T-helper 1 cell treated with Interleukin-12 subunit alpha and Interleukin-12 subunit beta and Interleukin-4 antibody, amounts not matched to agents 30 ng/mL and 1 ng/mL, for 36 hours (primary cell): ENCODE measurements around the gene PBX3. TPM values are rescaled to one million over a fixed set of nuclear protein-coding genes. Genes with fewer than 3 reads are reported as not detected.
"Not testable (repeated sequence)": the region's sequence is repeated elsewhere in the genome, so short reads cannot be mapped to it uniquely, and the experiment has no call there.

Experiments
- intact Hi-C: fragments of 100-400 bp; cut with micrococcal nuclease; formaldehyde crosslinking; loops from one replicate; pipeline ENCODE4 v1.15.1; 2024
- total RNA-seq: library from RNA; stranded (reverse); gene quantifications from 2 replicates; pipeline ENCODE4 v1.2.3, GENCODE V29; 2022

Gene PBX3
- total RNA-seq, 1 donor from 2014 or later: 14.6 TPM

DNA sequence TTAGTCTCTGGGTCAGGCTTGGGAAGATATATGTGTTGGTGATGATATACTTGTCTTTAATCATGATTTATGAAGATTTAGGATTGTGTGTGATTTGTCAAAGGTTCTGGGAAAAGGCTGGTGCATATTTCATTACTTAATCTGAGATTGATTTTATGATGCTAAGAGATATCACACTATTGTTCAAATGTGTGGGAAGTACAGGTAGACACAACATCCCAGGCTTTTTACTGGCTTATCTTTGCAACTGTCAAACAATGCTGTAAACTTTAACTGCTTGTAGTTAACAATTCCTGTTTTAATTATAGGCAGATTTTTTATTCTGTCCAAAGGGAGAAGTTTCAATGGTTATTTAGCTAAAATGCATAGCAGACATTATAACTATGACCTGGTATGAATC, 23.9 kb downstream of the PBX3 start:
- intact Hi-C loops: no loop called here

DNA sequence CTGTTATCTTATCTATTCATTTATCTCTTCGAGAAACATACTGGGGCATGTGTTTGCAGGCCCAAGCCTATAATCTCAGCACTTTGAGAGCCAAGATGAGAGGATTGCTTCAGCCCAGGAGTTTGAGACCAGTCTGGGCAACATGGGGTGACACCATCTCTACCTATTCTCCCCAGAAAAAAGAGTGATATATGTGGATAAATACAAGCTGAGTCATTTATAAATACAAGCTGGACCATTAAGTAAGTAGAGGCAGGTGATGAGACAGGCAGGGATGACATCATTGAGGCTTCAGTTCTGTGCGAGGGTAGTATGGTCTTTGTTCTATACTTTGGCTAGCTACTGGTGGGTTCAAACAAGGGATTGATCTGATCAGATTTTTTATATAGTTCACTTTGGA, 25.6 kb downstream of the PBX3 start:
- intact Hi-C loops: no loop called here

DNA sequence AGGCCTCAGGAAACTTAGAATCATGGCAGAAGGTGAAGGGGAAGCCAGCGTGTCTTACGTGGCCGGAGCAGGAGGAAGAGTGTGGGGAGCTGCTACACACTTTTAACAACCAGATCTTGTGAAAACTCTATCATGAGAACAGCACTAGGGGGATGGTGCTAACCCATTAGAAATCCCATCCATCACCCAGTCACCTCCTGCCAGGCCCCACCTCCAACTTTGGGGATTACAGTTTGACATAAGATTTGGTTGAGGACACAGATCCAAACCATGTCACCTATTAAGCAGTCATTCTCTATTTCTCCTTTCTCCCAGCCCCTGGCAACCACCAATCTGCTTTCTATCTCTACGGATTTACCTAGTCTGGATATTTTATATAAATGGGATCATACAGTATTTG, 26.9 kb downstream of the PBX3 start:
- intact Hi-C loops: no loop called here

DNA sequence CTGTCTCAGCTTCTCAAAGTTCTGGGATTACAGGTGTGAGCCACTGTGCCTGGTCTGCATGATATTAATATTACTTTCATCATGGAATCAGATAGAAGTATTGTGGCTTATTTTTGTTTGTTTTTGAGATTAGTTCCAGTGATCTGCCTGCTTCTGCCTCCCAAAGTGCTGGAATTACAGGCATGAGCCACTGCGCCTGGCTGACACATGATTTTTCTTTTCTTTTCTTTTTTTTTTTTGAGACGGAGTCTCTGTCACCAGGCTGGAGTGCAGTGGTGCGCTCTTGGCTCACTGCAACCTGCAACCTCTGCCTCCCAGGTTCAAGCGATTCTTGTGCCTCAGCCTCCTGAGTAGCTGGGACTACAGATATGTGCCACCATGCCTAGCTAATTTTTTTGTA, 29.6 kb downstream of the PBX3 start:
- intact Hi-C loops: not testable (repeated sequence)

DNA sequence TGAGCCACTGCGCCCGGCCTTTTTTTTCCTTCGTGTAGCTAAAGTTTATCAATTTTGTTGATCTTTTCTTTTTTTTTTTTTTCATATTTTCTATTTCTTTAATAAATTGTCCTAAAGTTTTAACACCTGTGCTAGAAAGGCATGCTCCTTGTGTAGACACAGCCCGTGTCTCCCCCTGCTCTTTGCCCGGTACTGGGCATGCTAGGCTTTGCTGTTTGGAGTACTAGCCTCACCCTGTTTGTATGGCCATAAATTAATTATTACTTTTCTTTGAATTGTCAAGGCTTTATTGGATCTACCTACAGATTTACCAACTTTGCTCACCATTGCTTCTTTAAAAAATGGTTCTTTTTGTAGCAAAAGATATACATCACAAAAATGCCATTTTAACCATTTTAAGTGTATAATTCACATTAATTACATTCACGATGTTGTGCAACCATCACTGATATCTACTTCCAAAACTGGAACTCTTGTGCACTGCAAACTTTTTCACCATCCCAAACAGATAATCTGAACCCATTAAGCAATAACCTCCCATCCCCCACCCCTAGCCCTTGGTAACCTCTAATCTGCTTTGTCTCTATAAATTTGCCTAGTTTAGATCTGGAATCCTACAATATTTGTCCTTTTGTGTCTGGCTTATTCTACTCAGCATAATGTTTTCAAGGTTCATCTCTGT, 31.5 kb downstream of the PBX3 start:
- intact Hi-C loops: not testable (repeated sequence)

DNA sequence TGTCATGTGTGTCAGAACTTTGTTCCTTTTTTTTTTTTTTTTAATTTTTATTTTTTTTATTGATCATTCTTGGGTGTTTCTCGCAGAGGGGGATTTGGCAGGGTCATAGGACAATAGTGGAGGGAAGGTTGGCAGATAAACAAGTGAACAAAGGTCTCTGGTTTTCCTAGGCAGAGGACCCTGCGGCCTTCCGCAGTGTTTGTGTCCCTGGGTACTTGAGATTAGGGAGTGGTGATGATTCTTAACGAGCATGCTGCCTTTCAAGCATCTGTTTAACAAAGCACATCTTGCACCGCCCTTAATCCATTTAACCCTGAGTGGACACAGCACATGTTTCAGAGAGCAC, 32.0 kb downstream of the PBX3 start:
- intact Hi-C loops: not testable (repeated sequence)

DNA sequence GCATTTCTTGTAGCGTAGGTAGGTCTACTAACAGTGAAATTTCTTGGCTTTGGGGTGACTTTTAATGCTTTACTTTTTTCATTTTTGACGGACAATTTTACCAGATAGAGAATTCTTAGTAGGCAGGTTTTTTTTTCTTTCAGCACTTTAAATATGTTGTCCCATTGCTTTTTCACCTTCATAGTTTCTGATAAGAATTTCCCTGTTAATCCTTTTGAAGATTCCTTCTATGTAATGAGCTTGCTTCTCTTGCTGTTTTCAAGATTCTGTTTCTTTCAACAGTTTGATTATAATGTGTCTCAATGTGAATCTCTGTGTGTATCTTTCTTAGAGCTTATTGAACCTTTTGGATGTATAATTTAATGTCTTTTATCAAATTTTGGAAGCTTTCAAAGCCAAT, 35.5 kb downstream of the PBX3 start:
- intact Hi-C loops: no loop called here

DNA sequence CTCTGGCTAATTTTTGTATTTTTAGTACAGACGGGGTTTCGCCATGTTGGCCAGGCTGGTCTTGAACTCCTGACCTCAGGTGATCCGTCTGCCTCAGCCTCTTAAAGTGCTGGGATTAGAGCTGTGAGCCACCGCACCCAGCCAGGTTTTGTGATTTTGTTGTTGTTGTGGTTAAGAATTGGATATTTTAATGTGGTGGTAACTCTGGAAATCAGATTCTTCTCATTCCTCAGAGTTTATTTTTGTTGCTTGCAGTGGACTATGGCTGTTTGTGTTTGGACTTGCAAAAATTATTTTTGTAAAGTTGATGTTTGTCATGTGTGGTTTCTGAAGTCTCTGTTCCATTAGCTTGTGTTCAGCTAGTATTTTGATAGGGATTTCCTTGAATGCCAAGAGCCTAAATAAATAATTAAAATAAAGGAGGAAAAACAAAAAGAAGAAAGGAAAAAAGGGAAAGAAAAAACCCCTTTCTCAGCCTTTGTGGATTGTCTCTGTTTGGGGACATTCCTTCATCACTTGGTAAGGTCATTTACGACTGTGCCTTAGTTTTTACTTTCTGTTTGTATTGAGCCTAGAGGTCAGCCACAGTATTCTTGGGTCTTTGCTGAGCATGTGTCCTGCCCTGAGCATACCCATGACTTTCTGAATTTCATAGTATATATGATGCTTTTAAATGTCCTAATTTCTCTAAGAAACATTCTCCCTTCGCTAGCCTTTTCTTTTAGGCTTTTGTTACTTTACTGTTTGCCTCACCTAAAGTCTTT, 37.3 kb downstream of the PBX3 start:
- intact Hi-C loops: no loop called here

DNA sequence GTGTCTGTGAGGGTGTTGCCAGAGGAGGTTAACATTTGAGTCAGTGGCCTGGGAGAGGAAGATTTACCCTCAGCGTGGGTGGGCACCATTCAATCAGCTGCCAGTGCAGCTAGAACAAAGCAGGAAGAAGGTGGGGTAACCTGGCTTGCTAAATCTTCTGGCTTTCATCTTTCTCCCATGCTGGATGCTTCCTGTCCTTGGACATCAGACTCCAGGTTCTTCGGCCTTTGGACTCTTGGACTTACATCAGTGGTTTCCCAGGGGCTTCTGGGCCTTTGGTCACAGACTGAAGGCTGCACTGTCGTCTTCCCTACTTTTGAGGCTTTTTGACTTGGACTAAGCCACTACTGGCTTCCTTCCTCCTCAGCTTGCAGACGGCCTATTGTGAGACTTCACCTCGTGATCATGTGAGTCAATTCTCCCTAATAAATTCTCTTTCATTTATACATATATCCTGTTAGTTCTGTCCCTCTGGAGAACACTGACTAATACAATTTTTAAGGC, 38.1 kb downstream of the PBX3 start:
- intact Hi-C loops: no loop called here

DNA sequence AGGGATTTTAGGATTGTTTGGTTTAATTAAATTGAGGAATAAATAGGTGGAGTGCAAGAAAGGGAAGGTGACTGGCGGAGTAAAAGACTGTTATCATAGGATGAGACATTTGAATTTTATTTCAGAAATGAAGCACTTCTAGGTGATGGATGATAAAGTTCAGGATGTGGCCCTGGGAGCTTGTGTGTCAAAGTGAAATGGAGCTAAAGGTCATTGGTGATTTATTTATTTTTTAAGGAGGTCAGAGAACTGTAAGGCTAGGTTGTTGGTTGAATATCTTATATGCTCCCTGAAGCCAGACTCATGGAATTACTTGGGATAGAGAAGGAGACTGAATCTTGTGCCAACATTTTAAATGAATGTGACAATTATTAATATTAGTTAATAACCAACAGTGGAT, 40.5 kb downstream of the PBX3 start:
- intact Hi-C loops: no loop called here

DNA sequence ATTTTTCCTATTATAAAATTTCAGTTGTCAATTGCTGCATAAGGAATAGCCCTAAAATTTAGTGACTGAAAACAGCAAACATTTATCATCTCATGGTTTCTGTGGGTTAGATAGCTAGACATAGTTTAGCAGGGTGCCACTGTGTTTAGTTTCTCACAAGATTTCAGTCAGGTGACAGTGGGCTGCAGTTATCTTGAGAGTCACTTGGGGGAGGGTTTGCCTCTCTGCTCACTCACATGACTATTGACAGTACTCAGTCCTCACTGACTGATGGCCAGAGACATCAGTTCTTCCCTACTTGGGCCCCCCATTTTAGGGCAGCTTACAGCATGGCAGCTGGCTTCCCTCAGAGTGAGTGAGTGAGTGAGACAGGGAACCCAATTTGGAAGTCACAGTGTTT, 42.0 kb downstream of the PBX3 start:
- intact Hi-C loops: no loop called here

DNA sequence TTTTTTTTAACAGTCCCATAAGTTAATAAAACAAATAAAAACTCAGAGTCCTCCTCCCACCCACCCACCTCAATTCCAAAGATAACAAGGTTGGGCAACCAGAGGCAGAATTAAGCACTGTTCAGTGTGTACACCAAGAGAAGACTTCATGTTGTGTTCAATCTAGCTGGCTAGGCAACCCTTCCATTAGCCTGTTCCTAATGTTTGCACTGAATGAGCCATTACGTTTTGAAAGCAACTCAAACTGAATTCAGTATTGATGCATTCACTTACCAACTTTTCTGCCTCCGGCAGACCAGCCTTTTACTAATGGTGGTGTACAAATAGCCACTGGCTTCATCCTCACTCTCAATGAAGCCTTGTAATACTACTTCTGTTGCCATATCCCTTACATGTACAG, 47.5 kb downstream of the PBX3 start:
- intact Hi-C loops: no loop called here

DNA sequence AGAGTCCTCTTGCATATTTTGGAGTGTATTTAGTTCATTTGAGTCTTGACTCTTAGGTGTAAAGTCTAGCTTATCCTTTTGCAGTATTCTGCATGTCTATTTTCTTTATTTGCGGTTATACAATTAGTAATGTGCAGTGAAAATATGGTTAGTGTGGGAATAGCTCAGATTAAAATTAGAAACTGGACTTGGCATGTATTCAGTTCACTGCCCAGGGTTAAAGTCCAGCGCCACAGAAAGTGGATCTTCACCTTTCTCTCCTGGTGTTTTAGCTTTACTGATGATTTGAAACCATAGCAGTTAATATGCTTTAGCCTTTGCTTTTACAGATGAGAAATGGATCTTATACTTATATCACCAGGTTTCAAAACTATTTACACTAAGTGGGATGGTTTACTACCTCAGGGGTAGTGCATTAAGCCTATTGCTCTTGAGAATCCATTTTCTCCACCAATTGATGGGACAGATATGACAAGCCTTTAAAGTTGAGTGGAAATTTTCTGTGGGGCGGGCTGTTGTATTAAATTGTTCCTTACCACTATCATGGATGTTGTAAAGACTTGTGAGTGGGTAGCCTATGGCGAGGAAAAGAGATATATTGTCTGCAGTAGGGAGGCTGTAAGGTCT, 48.9 kb downstream of the PBX3 start:
- intact Hi-C loops: no loop called here

DNA sequence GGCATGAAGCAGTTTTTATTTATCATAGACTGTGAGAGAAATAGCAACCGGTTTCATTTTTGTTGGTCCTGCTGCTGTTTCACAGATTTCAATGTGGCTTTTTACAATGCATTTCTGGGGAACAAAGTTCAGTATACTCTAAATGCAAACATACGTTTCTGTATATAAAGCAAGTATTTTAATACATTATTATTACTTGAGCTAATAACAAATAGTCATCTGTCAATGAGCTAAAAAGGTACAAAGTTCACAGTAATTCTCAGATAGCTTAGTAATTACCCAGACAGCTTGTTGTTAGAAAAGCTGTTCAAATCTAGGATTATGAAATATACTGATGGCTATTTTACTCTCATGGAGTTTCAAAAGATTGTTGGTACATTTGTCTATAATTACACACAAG, 50.8 kb downstream of the PBX3 start:
- intact Hi-C loops: no loop called here

DNA sequence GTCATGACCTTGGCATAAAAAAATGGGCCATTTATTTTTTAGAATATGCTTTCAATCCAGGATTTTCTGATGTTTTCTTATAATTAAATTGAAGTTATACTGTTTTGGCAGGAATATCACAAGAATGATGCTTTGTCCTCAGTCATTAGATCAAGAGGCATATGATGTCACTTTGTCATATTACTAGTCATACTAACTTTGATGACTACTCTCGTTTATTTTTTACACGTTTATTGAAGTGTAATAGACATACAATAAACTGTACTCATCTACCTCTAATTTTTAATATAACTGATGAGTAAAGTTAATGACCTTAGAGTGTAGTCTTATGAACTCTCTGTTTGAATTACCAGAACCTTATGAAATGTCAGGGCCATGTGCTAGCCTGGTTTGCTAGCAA, 56.4 kb downstream of the PBX3 start:
- intact Hi-C loops: no loop called here

DNA sequence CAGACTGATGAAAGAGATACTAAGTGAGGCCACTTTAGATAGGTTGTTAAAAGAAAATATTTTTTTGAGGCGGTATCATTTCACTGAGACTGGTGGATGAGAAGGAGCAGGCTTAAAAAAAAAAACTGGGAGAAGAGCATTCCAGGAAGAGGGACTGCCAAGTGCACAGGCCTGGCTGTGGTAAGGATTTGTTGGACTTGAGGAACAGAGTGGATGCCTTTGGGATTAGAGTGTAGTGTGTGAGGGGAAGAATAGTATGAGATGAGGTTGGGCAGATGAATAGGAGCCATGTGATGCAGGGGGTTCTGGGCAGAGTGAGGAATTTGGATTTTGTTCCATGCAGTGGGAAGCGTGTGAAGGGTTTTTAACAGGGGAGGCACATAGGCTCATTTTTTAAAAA, 57.9 kb downstream of the PBX3 start:
- intact Hi-C loops: no loop called here

DNA sequence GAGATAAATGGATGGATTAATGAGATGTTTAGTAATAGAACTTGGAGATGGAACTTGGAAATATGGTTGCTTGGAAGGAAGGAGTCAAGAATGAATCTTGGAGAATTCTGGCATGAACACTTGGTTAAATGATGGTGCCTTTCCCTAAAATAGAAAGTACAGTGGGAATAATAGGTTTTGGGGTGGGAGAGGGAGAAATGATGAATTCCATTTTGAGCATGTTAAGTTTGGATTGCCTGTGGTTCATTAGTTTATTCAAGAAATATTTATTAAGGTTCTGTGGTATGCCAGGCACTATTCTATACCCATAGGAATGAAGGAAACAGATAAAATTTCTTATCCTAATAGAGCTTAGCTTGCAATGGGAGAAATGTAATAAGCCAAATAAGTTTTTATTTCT, 58.4 kb downstream of the PBX3 start:
- intact Hi-C loops: no loop called here

DNA sequence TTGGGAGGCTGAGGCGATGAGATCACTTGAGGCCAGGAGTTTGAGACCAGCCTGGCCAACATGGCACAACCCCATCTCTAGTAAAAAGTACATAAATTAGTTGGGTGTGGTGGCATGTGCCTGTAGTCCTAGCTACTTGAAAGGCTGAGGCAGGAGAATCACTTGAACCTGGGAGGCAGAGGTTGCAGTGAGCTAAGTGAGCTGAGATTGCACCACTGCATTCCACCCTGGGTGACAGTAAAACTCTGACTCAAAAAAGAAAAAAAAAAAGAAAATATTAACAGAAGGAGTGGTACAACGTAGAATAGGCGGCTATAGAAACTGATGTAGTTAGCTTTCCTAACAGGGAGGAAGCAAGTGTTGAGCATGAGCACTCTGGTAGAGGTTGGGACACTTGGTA, 59.9 kb downstream of the PBX3 start:
- intact Hi-C loops: no loop called here

DNA sequence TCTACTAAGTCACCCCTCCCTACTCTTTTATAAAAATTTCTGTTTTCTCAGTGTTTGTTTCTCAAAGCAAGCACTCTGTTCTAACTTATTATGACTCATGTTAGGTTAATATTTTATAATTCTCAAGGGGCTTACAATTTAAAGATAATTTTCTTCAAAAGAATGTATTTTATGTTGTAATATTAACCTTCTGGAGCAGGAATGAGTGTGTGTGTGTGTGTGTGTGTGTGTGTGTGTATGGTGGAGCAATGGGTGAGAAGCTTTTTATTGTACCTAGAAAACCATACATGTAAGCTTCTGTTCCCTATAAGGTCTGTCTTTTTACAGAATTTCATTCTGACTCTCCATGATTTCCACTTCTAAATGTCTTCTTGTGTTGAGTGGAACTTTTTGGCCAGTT, 63.0 kb downstream of the PBX3 start:
- intact Hi-C loops: no loop called here

DNA sequence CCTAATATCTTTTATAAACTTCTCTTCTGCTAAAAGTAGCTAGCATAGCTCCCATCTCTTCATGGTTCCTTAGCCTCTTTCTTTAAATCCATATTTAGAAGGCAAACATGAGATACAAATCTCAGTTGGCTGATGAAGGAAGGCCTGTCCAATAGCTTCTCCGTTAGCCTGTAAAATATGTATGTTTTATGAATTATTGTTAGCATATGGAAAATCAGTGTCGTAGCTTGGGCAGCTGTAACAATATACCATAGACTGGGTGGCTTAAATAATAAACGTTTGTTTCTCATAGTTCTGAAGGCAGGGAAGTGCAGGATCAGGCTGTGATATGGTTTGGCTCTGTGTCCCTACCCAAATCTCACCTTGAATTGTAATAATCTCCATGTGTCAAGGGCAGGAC, 63.8 kb downstream of the PBX3 start:
- intact Hi-C loops: no loop called here

DNA sequence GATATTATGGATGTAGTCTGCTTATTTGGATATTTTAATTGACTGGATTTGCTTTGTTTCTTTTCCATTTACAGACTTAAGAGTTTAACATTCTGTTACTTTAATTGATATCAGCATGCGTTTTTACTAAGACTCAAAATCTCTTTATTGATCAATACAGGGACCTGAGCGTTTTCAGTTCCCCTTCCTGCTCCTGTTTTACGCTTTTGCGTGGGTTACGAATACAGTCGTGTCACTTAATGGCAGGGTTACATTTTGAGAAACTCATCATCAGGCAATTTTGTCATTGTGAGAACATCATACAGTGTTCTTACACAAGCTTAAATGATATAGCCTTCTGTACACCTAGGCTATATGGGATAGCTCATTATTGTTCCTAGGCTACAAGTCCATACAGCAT, 65.2 kb downstream of the PBX3 start:
- intact Hi-C loops: no loop called here

DNA sequence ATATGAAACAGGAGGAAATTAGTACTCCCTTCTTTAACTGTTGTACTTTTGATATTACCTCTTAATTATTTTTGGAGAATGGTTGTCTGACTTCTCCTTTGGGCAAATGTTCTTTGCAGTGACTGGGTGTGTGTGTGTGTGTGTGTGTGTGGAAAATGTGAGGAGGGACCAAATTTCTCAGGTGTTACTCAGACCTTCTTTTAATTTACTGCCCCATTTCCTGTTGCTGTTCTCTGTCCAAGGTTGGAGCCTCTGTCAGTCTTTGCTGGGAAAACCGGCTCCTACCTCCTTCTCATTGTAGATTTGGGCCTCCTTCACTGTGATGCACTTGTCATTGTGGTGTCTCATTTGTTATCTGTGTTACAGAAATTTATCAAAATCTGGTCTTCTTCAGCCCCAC, 68.4 kb downstream of the PBX3 start:
- intact Hi-C loops: no loop called here

DNA sequence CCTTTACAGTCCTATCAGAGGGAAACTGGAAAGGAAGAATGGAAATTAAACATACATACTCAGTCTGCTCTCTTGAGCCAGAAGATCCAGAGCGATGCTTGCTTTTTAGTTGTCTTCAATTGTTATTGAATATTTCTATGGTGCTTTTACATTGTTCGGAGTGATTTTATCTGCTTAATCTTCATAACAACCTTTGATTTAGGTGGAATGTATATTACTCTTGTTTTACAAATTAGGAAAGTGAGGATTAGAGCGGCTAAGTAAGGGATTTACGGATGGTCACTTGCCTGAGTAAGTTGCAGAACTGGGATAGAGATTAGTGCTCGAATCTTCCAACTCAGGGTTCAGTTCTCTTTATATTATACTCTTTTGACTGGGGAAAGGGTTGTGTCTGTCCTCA, 69.1 kb downstream of the PBX3 start:
- intact Hi-C loops: no loop called here
